CD4-positive, alpha-beta memory T cell (primary cell): ENCODE results near the gene ORC5. TPM values are rescaled to one million over a fixed set of nuclear protein-coding genes. Genes with fewer than 3 reads are reported as not detected.

ENCODE experiments used
- CTCF ChIA-PET: fragments of 350-600 bp; sonication (Branson Sonifier 250); formaldehyde crosslinking; loops from one replicate; lab custom pipeline; 2021; ENCODE audit warnings: inconsistent platforms; ENCODE audit not compliant: partially characterized antibody; lab: Charles Lee
- POLR2A ChIA-PET: fragments of 350-600 bp; sonication (Branson Sonifier 250); formaldehyde crosslinking; loops from one replicate; lab custom pipeline; 2021; ENCODE audit not compliant: partially characterized antibody; lab: Charles Lee
- DNase-seq, 5 donors: peaks; one replicate each; pipeline versions ENCODE4 v3.0.0 to v3.0.0-alpha.2; 2020 to 2022; ENCODE audit warnings: mixed read lengths in 1 of 5
- H3K27ac ChIP-seq: one replicate; pipeline ENCODE4 v1.7.0; 2013; ENCODE audit warnings: low read depth, low read length
- H3K27me3 ChIP-seq: 2 replicates; pipeline ENCODE4 v1.7.0; 2013; ENCODE audit warnings: mild to moderate bottlenecking, low read length, moderate library complexity; ENCODE audit not compliant: insufficient read depth
- H3K36me3 ChIP-seq: 2 replicates; pipeline ENCODE4 v1.7.0; 2013; ENCODE audit warnings: mild to moderate bottlenecking, low read length, moderate library complexity; ENCODE audit not compliant: insufficient read depth
- H3K4me1 ChIP-seq: 2 replicates; pipeline ENCODE4 v1.7.0; 2013; ENCODE audit warnings: mild to moderate bottlenecking, low read length, moderate library complexity; ENCODE audit not compliant: insufficient read depth
- H3K4me3 ChIP-seq, 2 donors: one replicate each; pipeline ENCODE4 v1.7.0; 2013; ENCODE audit warnings: low read length in 2 of 2, mild to moderate bottlenecking in 1 of 2
- H3K9me3 ChIP-seq, 2 donors: one replicate each; pipeline ENCODE4 v1.7.0; 2013; ENCODE audit warnings: low read length in 2 of 2, control low read depth in 1 of 2; ENCODE audit not compliant: control insufficient read depth in 1 of 2
- H3K27ac Mint-ChIP-seq, 7 donors: one replicate each; pipeline ENCODE4 v1.8.0; 2020 to 2021; ENCODE audit warnings: mixed read lengths in 7 of 7, mild to moderate bottlenecking in 6 of 7, inconsistent platforms in 3 of 7, moderate library complexity in 3 of 7
- H3K27me3 Mint-ChIP-seq, 2 donors: one replicate each; pipeline ENCODE4 v1.8.0; 2020 to 2021; ENCODE audit warnings: mixed read lengths in 2 of 2
- H3K36me3 Mint-ChIP-seq, 2 donors: one replicate each; pipeline ENCODE4 v1.8.0; 2020 to 2021; ENCODE audit warnings: mixed read lengths in 2 of 2, inconsistent platforms in 1 of 2, mild to moderate bottlenecking in 1 of 2
- H3K4me1 Mint-ChIP-seq, 4 donors: one replicate each; pipeline ENCODE4 v1.8.0; 2020 to 2021; ENCODE audit warnings: mixed read lengths in 4 of 4, mild to moderate bottlenecking in 1 of 4
- H3K4me3 Mint-ChIP-seq, 8 donors: one replicate each; pipeline ENCODE4 v1.8.0; 2020 to 2021; ENCODE audit warnings: mixed read lengths in 8 of 8, mild to moderate bottlenecking in 7 of 8, moderate library complexity in 6 of 8, inconsistent platforms in 3 of 8
- H3K9me3 Mint-ChIP-seq, 8 donors: one replicate each; pipeline ENCODE4 v1.8.0; 2020 to 2021; ENCODE audit warnings: mixed read lengths in 8 of 8, mild to moderate bottlenecking in 5 of 8, inconsistent platforms in 3 of 8, moderate library complexity in 1 of 8
- intact Hi-C: fragments of 100-400 bp; cut with micrococcal nuclease; formaldehyde crosslinking; loops from one replicate; pipeline ENCODE4 v1.15.1; 2023
- polyA plus RNA-seq, 2 donors: library from polyadenylated mRNA; unstranded; fragments of 300-500 nt; fragmentation: Illumina TruSeq; gene quantifications; one replicate each; pipeline ENCODE4 v1.2.3, GENCODE V29; 2021
- total RNA-seq, 2 experiments: library from RNA; stranded (reverse); gene quantifications; one replicate each; pipeline ENCODE4 v1.2.3, GENCODE V29; 2021

ORC5 gene
- total and polyA plus RNA-seq, 4 experiments from 2014 or later = 19.0 to 31.2 (median 27.4) TPM

DNA sequence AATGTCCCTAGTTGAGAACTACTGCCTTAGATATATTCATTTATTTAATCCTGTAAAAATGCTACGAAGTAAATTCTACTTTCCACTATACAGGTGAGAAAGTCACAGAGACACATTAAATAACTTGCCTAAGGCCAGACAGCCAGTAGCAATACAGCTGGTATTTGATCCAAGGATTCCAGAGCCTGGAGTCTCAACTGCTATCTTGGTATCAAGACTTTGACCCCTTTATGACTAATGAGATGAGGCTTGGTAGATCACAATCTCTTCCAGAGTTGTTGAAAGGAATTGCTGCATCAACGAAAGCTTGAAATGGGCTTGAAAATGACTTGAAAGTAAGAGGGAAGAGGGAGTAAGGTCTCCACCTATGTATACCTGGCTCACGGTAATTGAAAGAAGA lies 83.3 kb downstream of the ORC5 start:
- Histone ChIP-seq H3K27ac (no peak overlapping the region), H3K4me3 (no peak overlapping the region), H3K9me3 (no peaks in the 10 kb centered on the region), H3K4me1 (no peaks in the 10 kb centered on the region), H3K36me3 (peaks cover 7% of the 10 kb centered on the region), H3K27me3 (no peaks in the 10 kb centered on the region)
- POLR2A ChIA-PET = no interaction called here
- no peak overlapping the region for H3K27ac Mint-ChIP-seq
- no peaks in the 10 kb centered on the region for H3K27me3 Mint-ChIP-seq
- H3K9me3 Mint-ChIP-seq = peaks cover 0 to 16% (median 8%) of the 10 kb centered on the region in 8 donors
- no peak for DNase-seq
- intact Hi-C loops = no loop called here
- CTCF ChIA-PET = no interaction called here
- H3K4me1 Mint-ChIP-seq = no peaks in the 10 kb centered on the region
- H3K4me3 Mint-ChIP-seq = no peak overlapping the region
- peaks cover 48 to 51% of the 10 kb centered on the region in 2 donors for H3K36me3 Mint-ChIP-seq

DNA sequence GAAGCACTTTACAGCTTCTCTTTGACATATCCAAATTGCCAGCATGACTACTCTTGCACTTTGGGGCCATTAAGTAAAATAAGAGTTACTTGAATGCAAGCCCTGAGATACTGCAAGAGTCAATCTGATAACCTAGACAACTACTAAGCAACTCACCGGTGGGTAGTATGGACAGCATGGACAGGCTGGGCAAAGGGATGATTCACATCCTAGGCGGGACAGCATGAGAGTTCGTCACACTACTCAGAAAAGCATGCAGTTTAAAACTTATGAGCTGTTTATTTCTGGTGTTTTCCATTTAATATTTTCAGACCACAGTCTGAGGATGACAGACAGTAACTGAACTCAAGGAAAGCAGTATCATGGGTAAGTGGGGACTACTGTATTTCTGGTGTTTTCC lies 84.0 kb downstream of the ORC5 start:
- no peaks in the 10 kb centered on the region for H3K27me3 Mint-ChIP-seq
- peaks cover 43 to 44% of the 10 kb centered on the region in 2 donors for H3K36me3 Mint-ChIP-seq
- POLR2A ChIA-PET = no interaction called here
- H3K9me3 ChIP-seq = no peaks in the 10 kb centered on the region
- no peak overlapping the region for H3K27ac ChIP-seq
- H3K27ac Mint-ChIP-seq = no peak overlapping the region
- H3K9me3 Mint-ChIP-seq = peaks cover 0 to 16% (median 9%) of the 10 kb centered on the region in 8 donors
- intact Hi-C loops = no loop called here
- no peaks in the 10 kb centered on the region for H3K4me1 Mint-ChIP-seq
- no peak overlapping the region for H3K4me3 ChIP-seq
- CTCF ChIA-PET = no interaction called here
- peaks cover 5% of the 10 kb centered on the region for H3K36me3 ChIP-seq
- no peak overlapping the region for H3K4me3 Mint-ChIP-seq
- H3K27me3 ChIP-seq = no peaks in the 10 kb centered on the region
- no peak for DNase-seq
- no peaks in the 10 kb centered on the region for H3K4me1 ChIP-seq

DNA sequence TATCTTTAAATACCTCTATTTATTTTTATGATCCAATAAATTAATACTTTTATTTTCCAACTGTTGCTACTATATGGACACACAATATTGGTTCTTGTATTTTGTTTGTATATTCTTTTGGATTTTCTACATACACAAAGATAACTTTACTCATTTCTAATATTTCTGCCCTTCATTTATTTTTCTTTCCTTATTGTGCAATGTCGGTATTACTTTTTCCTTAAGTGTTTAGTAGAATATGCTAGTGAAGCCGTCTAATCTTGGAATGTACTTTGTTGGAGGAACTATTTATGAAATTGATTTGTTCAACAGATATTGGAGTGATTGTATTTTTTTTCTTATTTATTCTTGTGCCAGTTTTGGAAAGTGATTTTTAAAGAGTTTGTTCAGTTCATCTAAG lies 94.0 kb downstream of the ORC5 start:
- no peak overlapping the region for H3K4me3 Mint-ChIP-seq
- CTCF ChIA-PET = no interaction called here
- intact Hi-C loops = no loop called here
- no peak for DNase-seq
- Histone ChIP-seq H3K27me3 (no peaks in the 10 kb centered on the region), H3K9me3 (no peaks in the 10 kb centered on the region), H3K36me3 (no peaks in the 10 kb centered on the region), H3K4me3 (no peak overlapping the region), H3K27ac (no peak overlapping the region), H3K4me1 (no peaks in the 10 kb centered on the region)
- H3K27ac Mint-ChIP-seq = no peak overlapping the region
- H3K27me3 Mint-ChIP-seq = peaks cover 0 to 3% of the 10 kb centered on the region in 2 donors
- no peaks in the 10 kb centered on the region for H3K36me3 Mint-ChIP-seq
- POLR2A ChIA-PET = no interaction called here
- H3K4me1 Mint-ChIP-seq = no peaks in the 10 kb centered on the region
- peaks cover 0 to 1% (median 0%) of the 10 kb centered on the region in 8 donors for H3K9me3 Mint-ChIP-seq

DNA sequence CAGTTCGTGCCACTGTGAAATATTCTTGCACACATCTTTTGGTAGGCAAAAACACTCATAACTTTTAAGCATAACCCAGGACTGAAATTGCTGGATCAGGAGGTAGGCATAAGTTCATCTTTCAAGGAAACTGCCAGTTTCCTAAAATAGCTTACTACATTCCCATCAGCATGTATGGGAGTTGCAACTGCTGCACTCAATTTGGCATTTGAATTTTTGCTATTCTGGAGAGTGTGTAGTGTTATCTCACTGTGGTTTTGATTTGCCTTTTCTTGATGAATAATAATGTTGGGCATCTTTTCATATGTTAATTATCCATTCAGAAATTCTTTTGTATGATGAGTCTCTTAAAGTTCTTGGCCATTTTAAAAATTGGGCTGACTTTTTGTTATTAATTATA lies 95.2 kb downstream of the ORC5 start:
- Mint-ChIP-seq H3K27ac (no peak overlapping the region), H3K36me3 (no peaks in the 10 kb centered on the region), H3K4me3 (no peak overlapping the region), H3K27me3 (peaks cover 0 to 5% of the 10 kb centered on the region in 2 donors), H3K4me1 (no peaks in the 10 kb centered on the region), H3K9me3 (peaks cover 0 to 1% (median 0%) of the 10 kb centered on the region in 8 donors)
- ChIA-PET POLR2A (no interaction called here), CTCF (no interaction called here)
- DNase-seq = no peak
- Histone ChIP-seq H3K27ac (no peak overlapping the region), H3K36me3 (no peaks in the 10 kb centered on the region), H3K9me3 (no peaks in the 10 kb centered on the region), H3K27me3 (no peaks in the 10 kb centered on the region), H3K4me1 (no peaks in the 10 kb centered on the region), H3K4me3 (no peak overlapping the region)
- intact Hi-C loops = no loop called here

DNA sequence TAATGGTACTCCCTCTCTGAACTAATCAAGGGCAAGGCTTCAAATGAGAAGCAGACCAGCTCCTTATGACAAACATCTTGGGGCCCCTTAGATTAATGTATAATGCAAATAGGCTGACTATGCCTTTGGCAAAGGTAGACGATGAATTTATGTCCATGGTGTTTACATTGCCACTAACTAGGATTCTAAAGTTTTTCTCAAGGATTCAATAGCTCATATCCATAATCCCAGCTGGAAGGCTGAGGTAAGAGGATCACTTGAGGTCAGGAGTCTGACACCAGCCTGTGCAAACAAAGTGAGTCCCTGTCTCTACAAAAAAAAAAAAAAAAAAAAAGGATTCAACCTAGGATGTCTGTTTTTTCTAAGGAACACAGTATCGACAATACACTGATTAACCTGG lies 96.5 kb downstream of the ORC5 start:
- Mint-ChIP-seq H3K27me3 (peaks cover 0 to 5% of the 10 kb centered on the region in 2 donors), H3K4me1 (no peaks in the 10 kb centered on the region), H3K9me3 (peaks cover 0 to 1% (median 0%) of the 10 kb centered on the region in 8 donors), H3K36me3 (no peaks in the 10 kb centered on the region), H3K4me3 (no peak overlapping the region), H3K27ac (no peak overlapping the region)
- ChIA-PET POLR2A (no interaction called here), CTCF (no interaction called here)
- no peaks in the 10 kb centered on the region for H3K27me3 ChIP-seq
- DNase-seq = no peak
- H3K4me1 ChIP-seq = no peaks in the 10 kb centered on the region
- H3K36me3 ChIP-seq = no peaks in the 10 kb centered on the region
- intact Hi-C loops = no loop called here
- no peak overlapping the region for H3K4me3 ChIP-seq
- no peak overlapping the region for H3K27ac ChIP-seq
- H3K9me3 ChIP-seq = no peaks in the 10 kb centered on the region

DNA sequence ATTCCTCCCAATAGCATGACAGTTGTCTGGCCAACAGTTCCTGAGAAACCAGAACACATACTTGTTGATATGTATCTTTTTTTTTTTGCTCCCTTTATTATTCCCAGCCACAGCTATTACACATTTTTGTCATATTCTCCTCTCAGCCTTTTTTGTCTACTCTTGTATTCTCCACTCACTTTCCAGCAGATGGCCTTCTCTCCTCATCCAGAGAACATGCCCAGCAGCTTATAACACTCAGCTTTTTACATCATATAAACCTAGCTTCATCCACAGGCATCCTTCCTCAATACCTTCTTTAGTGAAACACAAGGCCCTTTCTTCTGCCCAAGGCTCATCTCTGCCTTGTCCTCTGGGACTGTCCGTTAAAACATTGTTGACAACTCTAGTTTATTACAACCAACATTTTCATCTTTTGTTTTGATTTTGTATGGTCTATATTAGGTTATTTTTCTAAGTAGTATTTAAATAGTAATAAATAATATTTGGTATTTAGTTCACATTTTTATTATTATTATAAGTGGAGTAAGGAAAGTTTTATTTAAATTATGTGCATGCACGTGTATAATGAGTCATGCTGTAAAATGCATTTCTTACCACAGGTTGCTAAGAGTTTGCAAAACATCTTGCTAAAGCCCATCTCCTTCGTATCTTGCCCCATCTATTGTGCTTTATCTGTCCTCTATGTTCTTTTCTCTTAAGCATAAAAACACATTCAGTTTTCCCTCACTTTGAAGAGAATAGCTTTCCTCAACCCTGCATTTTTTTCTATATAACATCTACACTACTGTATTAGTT lies 101.5 kb downstream of the ORC5 start:
- no peaks in the 10 kb centered on the region for H3K27me3 ChIP-seq
- H3K4me3 ChIP-seq = no peak overlapping the region
- H3K27ac ChIP-seq = no peak overlapping the region
- Mint-ChIP-seq H3K4me1 (no peaks in the 10 kb centered on the region), H3K4me3 (peak overlapping the region in 1 of 8 donors; percentile 26), H3K9me3 (no peaks in the 10 kb centered on the region), H3K27ac (no peak overlapping the region), H3K36me3 (no peaks in the 10 kb centered on the region), H3K27me3 (peaks cover 0 to 6% of the 10 kb centered on the region in 2 donors)
- no peaks in the 10 kb centered on the region for H3K9me3 ChIP-seq
- H3K4me1 ChIP-seq = no peaks in the 10 kb centered on the region
- ChIA-PET CTCF (no interaction called here), POLR2A (no interaction called here)
- H3K36me3 ChIP-seq = no peaks in the 10 kb centered on the region
- intact Hi-C loops = no loop called here
- DNase-seq = no peak

DNA sequence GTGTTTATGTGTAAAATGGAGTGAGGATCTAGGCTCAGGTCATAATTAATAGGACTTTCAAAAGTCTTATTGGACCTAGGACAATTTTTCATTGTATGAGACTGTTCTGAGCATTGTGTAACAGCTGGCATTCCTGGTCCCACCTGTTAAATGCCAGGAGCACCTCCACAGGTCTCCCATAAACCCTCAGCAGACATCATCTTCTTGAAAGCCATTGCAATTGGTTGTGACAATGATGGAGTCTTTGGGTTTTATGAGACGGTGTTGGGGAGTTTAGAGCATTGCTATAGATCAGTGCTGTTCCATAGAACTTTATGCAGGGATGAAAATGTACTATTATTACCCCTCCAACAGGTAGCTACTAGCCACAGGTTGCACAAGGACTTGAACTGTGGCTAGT lies 108.9 kb downstream of the ORC5 start:
- Histone ChIP-seq H3K9me3 (no peaks in the 10 kb centered on the region), H3K4me1 (no peaks in the 10 kb centered on the region), H3K4me3 (no peak overlapping the region), H3K27me3 (no peaks in the 10 kb centered on the region), H3K27ac (no peak overlapping the region), H3K36me3 (no peaks in the 10 kb centered on the region)
- Mint-ChIP-seq H3K4me1 (no peaks in the 10 kb centered on the region), H3K36me3 (no peaks in the 10 kb centered on the region), H3K4me3 (no peak overlapping the region), H3K9me3 (no peaks in the 10 kb centered on the region), H3K27ac (no peak overlapping the region), H3K27me3 (peaks cover 5 to 15% of the 10 kb centered on the region in 2 donors)
- ChIA-PET CTCF (no interaction called here), POLR2A (no interaction called here)
- DNase-seq = no peak
- intact Hi-C loops = no loop called here
